ENCODE measurements around the gene CCDC106. TPM values are rescaled to one million over a fixed set of nuclear protein-coding genes. Genes with fewer than 3 reads are reported as not detected.

The CCDC106 gene
- total RNA-seq, 1 donor from 2014 or later, result 4.6 TPM

DNA sequence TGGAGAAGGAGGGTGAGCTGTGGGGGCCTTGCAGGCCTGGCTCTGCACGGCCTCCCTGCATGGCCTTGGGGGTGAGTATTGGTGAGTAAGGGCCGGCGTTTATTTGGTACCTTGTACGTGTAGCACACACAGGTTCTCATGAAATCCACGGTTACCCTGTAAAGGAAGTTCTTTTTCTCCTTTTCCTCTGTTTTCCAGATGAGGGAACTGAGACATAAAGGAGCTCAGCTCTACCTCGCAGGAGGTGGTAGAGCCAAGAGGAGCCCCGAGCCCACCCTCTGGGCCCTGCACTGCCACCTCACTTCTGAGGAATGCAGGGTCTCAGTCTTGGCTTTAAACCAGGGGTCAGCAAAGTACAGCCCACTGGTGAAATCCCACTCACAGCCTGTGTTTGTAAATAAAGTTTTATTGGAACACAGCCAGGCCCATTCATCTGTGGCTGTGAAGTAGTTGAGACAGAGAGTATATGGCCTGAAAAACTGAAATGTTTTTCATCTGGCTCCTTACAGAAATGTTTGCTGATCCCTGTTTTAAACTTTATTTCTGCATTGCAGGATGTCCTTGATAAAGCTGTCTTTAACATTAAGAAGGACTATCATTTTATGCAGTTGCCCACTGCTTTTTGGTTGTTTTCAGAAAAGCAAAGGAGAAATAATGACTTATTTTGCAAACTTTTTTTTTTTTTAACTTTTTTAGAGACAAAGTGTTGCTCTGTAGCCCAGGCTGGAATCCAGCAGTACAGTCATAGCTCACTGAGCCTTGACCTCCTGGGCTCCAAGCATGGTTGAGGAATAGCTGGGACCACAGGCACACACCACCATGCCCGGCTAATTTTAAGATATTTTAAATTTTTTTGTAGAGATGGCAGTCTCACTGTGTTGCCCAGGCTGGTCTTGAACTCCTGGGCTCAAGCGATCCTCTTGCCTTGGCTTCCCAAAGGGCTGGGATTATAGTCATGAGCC, 33.4 kb downstream of the CCDC106 start:
- DNase-seq (ENCODE audit: low read depth in 2 of 2), result no peak

DNA sequence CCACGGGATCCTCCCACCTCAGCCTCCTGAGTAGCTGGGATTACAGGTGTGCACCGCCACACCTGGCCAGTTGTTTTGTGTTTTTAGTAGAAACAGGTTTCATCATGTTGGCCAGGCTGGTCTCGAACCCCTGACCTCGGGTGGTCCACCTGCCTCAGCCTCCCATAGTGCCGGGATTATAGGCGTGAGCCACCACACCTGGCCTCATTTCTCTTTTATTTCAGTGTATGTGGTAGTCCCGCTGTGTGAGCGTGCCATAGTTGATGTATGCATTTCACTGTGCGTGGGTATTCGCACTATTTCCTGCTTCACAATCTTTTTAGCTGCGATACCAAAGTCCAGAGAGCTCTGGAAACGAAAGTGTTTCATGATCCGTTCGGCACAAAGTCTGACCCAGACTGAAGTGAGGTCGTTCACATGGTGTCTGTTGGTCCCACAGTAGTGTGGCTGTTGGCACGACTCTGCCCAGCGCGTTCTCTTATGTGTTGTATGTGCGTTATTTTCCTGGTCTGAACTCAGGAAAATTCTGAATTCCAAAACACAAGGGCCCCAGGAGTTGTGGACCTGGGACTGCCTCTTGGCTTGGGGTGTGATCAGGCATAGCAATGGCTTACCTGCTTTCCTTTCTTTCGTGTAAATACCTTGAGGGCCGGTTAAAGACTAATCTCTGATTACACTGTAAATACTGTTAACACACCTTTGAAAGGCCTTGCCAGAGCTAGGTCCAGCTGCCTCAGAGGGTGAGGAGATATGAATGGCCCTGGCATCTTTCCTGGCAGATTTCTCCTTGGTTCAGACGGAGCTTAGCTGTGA, 35.6 kb downstream of the CCDC106 start:
- DNase-seq (ENCODE audit: low read depth in 2 of 2), result no peak

- no peak for DNase-seq (ENCODE audit: low read depth in 2 of 2)
Observed at GRCh38 chr19:55684946-55685681, 37.1 kb downstream of the CCDC106 start.

- DNase-seq (ENCODE audit: low read depth in 2 of 2), result no peak
Observed at GRCh38 chr19:55685776-55686175, 37.8 kb downstream of the CCDC106 start.

DNA sequence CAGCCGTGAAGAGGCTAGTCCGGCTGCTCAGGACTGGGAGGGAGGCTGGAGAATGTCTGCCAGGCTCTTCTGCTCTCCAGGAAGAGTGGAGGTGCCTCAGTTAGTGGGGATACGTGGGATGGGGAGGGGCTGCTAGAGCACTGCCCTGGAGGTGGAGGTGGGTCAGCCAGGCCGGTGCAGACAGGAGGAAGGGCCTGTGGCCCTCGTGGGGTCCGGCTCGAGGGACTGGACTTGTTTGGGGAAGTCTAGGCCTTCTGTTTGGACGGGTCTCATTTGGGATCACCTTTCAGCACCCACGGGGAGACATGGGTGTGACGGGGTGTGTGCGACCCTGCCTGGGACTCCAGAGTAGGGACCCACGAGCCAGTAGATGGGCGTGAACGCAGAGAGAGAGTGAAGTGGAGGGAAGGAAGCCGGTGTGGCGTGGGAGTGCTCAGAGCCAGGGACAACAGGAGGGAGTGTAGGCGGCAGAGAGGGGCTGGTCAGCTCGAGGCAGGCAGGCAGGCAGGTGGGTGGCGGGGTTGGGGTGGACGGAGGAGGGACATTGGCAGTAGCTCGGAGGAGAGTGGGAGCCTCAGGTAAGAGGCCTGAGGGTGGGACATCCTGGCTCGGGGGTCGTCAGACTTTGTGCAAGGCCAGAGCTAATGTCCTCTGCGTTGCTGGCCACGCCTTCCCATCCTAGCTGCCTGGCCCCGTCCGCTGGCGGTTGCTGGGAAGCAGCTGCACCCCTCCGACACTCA, 38.5 kb downstream of the CCDC106 start:
- DNase-seq (ENCODE audit: low read depth in 2 of 2), result no peak

- no peak for DNase-seq (ENCODE audit: low read depth in 2 of 2)
Observed at GRCh38 chr19:55687281-55688201, 39.5 kb downstream of the CCDC106 start.

DNA sequence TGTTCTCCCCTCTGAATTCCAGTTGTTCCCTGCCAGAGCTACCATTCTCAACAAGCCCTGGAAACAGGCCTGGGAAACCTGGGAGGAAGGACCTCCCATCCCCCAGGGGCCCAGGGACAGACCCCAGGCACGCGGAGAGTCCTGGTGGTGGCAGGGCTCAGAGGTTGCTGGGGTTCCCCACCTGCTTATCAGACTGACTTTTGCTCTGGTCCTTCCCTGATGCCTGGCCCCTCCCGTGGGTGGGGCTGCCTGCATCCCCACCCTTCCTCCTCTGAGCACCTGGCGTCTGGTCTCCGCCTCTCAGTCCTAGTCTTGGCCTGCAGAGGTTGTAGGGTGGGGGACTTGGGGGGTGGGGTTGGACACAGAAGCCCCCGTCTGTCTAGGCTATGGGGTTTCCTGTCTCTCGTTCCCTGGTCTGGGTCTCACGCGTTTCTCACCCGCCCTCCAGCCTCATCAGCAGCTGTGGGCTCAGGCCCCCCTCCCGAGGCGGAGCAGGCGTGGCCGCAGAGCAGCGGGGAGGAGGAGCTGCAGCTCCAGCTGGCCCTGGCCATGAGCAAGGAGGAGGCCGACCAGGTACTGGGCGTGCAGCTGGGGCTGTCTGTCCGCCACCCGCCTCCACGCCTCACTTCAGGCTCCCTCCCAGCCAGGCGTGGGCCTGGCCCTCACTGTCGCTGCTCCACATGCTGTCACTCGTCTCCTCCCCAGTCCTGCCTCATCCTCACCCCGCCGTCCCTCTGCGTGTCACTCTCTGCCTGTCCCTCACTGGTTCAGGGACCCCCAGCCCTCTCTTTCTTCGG, 40.6 kb downstream of the CCDC106 start:
- no peak for DNase-seq (ENCODE audit: low read depth in 2 of 2)

DNA sequence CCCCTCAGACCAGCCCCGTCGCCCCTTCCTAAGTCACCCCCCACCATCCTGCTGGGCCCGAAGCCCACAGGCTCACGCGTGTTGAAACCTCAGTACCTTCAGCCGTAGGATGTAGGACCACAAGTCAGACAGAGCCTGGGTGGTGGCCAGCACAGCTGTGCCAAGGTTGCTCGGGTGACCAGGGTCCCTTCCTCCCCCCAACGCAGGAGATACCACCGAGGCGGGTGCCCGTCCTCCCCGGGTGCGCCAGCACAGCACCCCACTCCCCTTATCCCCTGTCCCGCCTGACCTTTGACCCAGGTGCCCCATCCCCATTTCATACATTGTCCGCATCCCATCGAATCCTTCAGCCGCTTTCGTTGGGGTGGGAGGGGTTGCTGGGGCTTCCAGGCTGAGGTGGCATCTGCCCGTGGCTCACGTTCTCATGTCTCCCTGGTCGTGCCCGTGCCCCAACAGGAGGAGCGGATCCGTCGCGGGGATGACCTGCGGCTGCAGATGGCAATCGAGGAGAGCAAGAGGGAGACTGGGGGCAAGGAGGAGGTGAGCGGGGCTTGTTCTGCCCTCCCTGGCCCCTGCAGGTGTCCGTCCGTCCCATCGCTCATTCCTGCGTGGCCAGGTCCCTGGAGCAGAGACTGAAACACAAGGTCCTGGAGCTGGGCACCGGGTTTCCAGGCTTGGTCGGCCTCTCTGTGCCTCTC, 41.5 kb downstream of the CCDC106 start:
- no peak for DNase-seq (ENCODE audit: low read depth in 2 of 2)

GRCh38 chr19:55690109-55690768, 42.2 kb downstream of the CCDC106 start:
- DNase-seq (ENCODE audit: low read depth in 2 of 2), result no peak

DNA sequence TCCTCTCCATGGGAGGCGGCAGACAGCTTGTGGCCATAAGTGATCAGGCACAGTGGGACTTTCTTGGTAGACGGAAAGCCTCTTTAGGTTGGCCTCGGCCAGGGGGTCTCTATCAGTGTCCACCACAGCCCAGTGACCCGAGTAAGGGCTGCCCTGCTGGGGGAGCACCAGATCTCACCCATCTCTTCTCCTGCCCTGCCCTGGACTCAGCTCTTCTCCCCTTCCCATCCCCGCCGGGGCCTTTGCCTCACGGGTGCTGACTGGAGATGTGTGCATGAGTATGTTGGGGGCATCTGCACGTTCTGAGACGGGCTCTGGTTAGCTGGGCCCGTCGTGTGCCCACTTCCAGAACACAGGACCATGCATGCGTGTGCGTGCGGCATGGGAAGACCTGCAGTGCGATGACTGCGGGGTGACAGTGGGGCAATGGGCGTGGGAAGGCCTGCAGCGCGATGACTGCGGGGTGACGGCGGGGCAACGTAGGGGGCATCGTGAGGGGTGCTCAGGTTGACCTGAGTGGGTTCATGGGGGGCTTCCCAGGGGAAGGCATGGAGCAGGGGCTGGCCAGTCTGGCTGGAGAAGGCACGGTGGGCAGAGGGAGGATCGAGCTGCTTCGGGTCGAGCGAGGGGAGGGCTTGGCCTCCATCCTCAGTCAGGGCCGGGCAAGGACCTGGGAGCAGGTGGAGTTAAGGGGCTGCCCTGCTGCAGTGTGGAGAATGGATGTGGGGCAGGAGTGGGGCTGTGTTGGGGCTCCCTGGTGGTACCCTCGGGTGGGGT, 42.9 kb downstream of the CCDC106 start:
- DNase-seq (ENCODE audit: low read depth in 2 of 2), result no peak

DNA sequence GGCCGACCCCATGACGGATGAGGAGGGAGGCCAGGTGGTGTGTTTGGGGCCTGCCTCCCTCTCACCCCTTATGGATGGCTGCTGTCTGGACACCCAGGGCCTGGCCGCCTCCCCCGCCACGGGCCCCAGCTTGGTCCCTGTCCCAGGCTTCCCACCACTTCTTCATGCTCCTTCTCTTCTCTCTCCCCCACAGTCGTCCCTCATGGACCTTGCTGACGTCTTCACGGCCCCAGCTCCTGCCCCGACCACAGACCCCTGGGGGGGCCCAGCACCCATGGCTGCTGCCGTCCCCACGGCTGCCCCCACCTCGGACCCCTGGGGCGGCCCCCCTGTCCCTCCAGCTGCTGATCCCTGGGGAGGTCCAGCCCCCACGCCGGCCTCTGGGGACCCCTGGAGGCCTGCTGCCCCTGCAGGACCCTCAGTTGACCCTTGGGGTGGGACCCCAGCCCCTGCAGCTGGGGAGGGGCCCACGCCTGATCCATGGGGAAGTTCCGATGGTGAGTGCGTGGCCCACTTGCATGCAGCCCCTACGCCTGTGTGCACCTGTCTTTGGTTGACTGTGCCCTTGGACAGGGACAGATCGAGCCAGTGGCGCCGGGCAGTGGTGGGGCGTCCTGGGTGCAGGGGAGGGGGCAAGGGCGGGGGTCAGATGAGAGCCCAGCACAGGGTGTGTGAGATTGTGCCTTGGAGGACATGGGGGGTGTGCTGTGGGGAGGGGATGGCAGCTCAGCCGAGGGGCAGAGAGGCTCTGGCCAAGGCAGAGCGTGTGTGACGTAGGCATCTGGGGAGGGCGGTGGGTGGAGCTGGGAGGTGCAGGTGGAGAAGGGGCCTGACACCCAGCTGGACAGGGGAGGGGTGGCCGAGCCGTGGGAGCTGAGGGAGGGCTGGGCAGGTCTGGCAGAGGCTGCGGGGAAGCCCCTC, 43.8 kb downstream of the CCDC106 start:
- DNase-seq (ENCODE audit: low read depth in 2 of 2), result no peak

GRCh38 chr19:55692681-55693081, 44.7 kb downstream of the CCDC106 start:
- no peak for DNase-seq (ENCODE audit: low read depth in 2 of 2)

- DNase-seq (ENCODE audit: low read depth in 2 of 2), result no peak
Observed at GRCh38 chr19:55693336-55693974, 45.4 kb downstream of the CCDC106 start.

GRCh38 chr19:55694241-55694655, 46.2 kb downstream of the CCDC106 start:
- no peak for DNase-seq (ENCODE audit: low read depth in 2 of 2)

DNA sequence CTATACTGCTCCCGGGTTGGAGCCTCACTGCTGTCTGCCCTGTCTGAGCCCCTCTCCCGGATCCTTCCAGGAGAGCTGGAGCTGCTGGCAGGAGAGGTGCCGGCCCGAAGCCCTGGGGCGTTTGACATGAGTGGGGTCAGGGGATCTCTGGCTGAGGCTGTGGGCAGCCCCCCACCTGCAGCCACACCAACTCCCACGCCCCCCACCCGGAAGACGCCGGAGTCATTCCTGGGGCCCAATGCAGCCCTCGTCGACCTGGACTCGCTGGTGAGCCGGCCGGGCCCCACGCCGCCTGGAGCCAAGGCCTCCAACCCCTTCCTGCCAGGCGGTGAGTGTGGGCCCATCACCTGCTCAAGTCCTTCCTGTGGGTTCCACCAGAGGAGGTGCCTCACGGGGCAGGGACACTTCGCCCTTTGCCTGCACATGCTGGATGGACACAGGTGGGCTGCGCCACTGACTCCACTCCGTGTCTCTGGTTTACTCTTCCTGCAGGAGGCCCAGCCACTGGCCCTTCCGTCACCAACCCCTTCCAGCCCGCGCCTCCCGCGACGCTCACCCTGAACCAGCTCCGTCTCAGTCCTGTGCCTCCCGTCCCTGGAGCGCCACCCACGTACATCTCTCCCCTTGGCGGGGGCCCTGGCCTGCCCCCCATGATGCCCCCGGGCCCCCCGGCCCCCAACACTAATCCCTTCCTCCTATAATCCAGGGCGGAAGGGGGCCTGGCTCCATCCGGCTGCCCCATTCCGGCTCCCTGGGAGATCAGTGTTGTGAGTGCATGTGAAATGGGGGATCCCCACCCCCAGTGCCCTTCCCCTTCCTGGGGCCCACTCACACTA, 46.9 kb downstream of the CCDC106 start:
- no peak for DNase-seq (ENCODE audit: low read depth in 2 of 2)

All from dermis microvascular lymphatic vessel endothelial cell (primary cell).